Astrocyte of the cerebellum (primary cell): Measurements from ENCODE around the gene MIAT.

Experiments used
- DNase-seq: peaks from one replicate; pipeline ENCODE4 v3.0.0-alpha.2; 2011; ENCODE audit warnings: low read depth
- H3K4me3 ChIP-seq: 2 replicates; pipeline ENCODE4 v1.5.1; 2011; ENCODE audit warnings: mild to moderate bottlenecking, low read depth, low read length, moderate library complexity
- in situ Hi-C: cut with HindIII; loops from 2 replicates; pipeline ENCODE4 v1.10.0; 2017; ENCODE audit warnings: low sequenced_read_pairs
- TF ChIP-seq, protein P1 (sequence below): IDR thresholded peaks from 2 replicates; pipeline ENCODE4 v1.5.1; 2012; ENCODE audit warnings: low read length, low read depth, moderate library complexity, mild to moderate bottlenecking; ENCODE audit errors: missing control alignments

Gene MIAT

DNA sequence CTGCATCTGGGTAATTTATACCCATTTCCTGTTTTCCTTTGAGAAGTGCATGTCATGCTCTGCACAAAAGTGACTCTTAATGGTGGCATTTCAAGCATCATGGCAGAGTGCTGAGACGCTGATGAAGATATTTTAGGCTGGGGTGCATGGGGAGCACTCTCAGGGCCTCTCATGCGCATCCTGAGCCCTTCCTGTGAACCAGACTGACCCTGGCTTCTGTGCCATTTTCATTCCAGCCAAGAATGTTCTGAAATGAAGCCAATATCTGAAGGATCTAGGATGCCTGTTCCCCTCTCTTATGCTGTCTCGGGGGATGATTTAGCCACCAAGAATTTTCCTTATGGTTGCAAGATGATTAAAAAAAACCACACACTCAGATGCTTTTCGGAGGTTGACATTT, 61.5 kb downstream of the MIAT start:
- DNase-seq: peak; percentile 95
- TF ChIP-seq, protein P1, sequence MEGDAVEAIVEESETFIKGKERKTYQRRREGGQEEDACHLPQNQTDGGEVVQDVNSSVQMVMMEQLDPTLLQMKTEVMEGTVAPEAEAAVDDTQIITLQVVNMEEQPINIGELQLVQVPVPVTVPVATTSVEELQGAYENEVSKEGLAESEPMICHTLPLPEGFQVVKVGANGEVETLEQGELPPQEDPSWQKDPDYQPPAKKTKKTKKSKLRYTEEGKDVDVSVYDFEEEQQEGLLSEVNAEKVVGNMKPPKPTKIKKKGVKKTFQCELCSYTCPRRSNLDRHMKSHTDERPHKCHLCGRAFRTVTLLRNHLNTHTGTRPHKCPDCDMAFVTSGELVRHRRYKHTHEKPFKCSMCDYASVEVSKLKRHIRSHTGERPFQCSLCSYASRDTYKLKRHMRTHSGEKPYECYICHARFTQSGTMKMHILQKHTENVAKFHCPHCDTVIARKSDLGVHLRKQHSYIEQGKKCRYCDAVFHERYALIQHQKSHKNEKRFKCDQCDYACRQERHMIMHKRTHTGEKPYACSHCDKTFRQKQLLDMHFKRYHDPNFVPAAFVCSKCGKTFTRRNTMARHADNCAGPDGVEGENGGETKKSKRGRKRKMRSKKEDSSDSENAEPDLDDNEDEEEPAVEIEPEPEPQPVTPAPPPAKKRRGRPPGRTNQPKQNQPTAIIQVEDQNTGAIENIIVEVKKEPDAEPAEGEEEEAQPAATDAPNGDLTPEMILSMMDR: no peak
- in situ Hi-C loops: no loop called here
- H3K4me3 ChIP-seq: no peak overlapping the region

GRCh38 chr22:26722159-26722558, 64.8 kb downstream of the MIAT start:
- TF ChIP-seq, protein P1: no peak
- in situ Hi-C loops: no loop called here
- DNase-seq: no peak
- no peak overlapping the region for H3K4me3 ChIP-seq

- H3K4me3 ChIP-seq: no peak overlapping the region
- in situ Hi-C loops: no loop called here
- no peak for DNase-seq
- TF ChIP-seq, protein P1: no peak
Observed at GRCh38 chr22:26724414-26724813, 67.0 kb downstream of the MIAT start.

GRCh38 chr22:26725012-26725676, 67.8 kb downstream of the MIAT start:
- TF ChIP-seq, protein P1: no peak
- H3K4me3 ChIP-seq: no peak overlapping the region
- no peak for DNase-seq
- in situ Hi-C loops: no loop called here
